Measurements from ENCODE around the gene DPY19L2.
"Not testable (repeated sequence)": the region's sequence is repeated elsewhere in the genome, so short reads cannot be mapped to it uniquely, and the experiment has no call there.

DPY19L2 gene

DNA sequence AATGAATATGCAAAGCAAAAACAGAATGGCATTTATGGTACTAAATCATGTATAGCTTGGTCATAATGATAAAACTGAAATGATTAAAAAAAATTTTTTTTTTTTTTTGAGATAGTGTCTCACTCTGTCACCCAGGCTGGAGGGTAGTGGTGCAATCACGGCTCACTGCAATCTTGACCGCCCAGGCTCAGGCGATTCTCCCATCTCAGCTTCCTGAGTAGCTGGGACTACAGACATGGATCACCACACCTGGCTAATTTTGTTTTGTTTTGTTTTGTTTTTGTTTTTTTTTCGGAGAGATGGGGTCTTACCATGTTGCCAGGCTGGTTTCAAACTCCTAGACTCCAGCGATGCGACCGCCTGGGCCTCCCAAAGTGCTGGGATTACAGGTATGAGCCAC, 138.7 kb downstream of the DPY19L2 start:
- not testable (repeated sequence) for DNase-seq (ENCODE audit: low spot score)

DNA sequence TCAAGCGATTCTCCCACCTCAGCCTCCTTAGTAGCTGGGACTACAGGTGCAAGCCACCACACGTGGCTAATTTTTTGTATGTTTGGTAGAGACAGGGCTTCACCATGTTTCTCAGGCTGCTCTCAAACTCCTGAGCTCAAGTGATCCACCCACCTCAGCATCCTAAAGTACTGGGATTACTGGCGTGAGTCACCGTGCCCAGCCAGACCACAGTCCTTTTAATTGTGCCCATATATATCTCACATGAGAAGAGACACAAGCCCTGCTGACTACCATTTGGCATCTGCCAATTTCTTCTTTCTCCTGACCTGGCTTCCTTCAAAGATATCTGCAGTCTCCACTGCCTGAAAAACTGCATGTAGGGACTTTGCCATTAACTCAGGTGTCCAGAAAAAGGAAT, 142.5 kb downstream of the DPY19L2 start:
- no peak for DNase-seq (ENCODE audit: low spot score)

DNA sequence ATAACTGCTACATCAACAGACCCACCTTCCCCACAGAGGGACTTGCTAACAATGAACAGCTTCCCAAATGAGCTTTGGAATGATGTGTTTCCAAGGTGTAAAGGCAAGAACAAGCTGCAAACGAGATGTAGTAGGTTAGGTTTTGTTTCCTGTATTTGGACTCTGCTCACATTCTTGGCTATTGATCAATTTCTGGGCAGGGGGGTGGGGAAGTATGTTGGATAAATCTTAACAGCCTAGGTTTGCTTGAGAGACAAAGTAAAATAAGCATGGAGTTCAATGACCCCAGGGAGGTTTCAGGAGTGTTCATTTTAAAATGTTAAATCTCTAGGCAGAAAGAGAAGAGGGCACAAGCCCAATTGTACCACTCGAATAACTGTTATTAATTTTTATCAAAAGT, 146.6 kb downstream of the DPY19L2 start:
- no peak for DNase-seq (ENCODE audit: low spot score)
